GM23338 (cell line): ENCODE results near the gene IL21R. TPM values are rescaled to one million over a fixed set of nuclear protein-coding genes. Genes with fewer than 3 reads are reported as not detected.
"Not testable (repeated sequence)": the region's sequence is repeated elsewhere in the genome, so short reads cannot be mapped to it uniquely, and the experiment has no call there.

ENCODE experiments used
- ATAC-seq: fragments of 200-7000 bp; cut with Tn5 transposase; 3 replicates; pipeline ENCODE4 v1.9.1; 2020
- DNase-seq: peaks from one replicate; pipeline ENCODE4 v3.0.0-alpha.2; 2015; ENCODE audit warnings: low spot score
- H2AFZ ChIP-seq: fragments of 200-600 bp; sonication (generic); 2 replicates; pipeline ENCODE4 v1.8.0; 2016; ENCODE audit warnings: antibody characterized with exemption, mild to moderate bottlenecking, moderate library complexity
- H3F3A ChIP-seq: fragments of 200-600 bp; sonication (generic); replicated peaks from 2 replicates; pipeline ENCODE4 v1.8.0; 2017; ENCODE audit warnings: antibody characterized with exemption, mixed run types, low read depth
- H3K27ac ChIP-seq: fragments of 200-600 bp; sonication (generic); 2 replicates; pipeline ENCODE4 v1.6.1; 2016; ENCODE audit warnings: low read depth
- H3K27me3 ChIP-seq: fragments of 200-600 bp; sonication (generic); 2 replicates; pipeline ENCODE4 v1.8.0; 2016; ENCODE audit warnings: mild to moderate bottlenecking, mixed run types, moderate library complexity; ENCODE audit not compliant: insufficient read depth
- H3K36me3 ChIP-seq: fragments of 200-600 bp; sonication (generic); 2 replicates; pipeline ENCODE4 v1.8.0; 2016; ENCODE audit warnings: mild to moderate bottlenecking; ENCODE audit not compliant: insufficient read depth
- H3K4me1 ChIP-seq: fragments of 200-600 bp; sonication (generic); 2 replicates; pipeline ENCODE4 v1.8.0; 2016; ENCODE audit warnings: mild to moderate bottlenecking, moderate library complexity; ENCODE audit not compliant: insufficient read depth
- H3K4me2 ChIP-seq: fragments of 200-600 bp; sonication (generic); 2 replicates; pipeline ENCODE4 v1.7.1; 2017; ENCODE audit warnings: mixed run types
- H3K4me3 ChIP-seq: fragments of 200-600 bp; sonication (generic); 2 replicates; pipeline ENCODE4 v1.6.1; 2016; ENCODE audit warnings: mixed run types
- H3K79me2 ChIP-seq: fragments of 200-600 bp; sonication (generic); replicated peaks from 2 replicates; pipeline ENCODE4 v1.8.0; 2017; ENCODE audit warnings: mild to moderate bottlenecking; ENCODE audit not compliant: insufficient read depth
- H3K9me2 ChIP-seq: fragments of 200-600 bp; sonication (generic); 2 replicates; pipeline ENCODE4 v1.8.0; 2017; ENCODE audit not compliant: insufficient read depth
- H4K20me1 ChIP-seq: fragments of 200-600 bp; sonication (generic); replicated peaks from 2 replicates; pipeline ENCODE4 v1.8.0; 2017; ENCODE audit warnings: mild to moderate bottlenecking; ENCODE audit not compliant: insufficient read depth
- H3K27ac Mint-ChIP-seq: 2 replicates; pipeline ENCODE4 v1.8.0; 2020; ENCODE audit warnings: inconsistent platforms, mild to moderate bottlenecking, moderate library complexity, mixed read lengths
- H3K27me3 Mint-ChIP-seq: 3 replicates; pipeline ENCODE4 v1.8.0; 2022; ENCODE audit warnings: low read depth, mild to moderate bottlenecking, moderate library complexity, mixed read lengths, inconsistent platforms; ENCODE audit not compliant: insufficient read depth, poor library complexity
- H3K36me3 Mint-ChIP-seq: 3 replicates; pipeline ENCODE4 v1.8.0; 2021; ENCODE audit warnings: low read depth, mild to moderate bottlenecking, inconsistent platforms, moderate library complexity, mixed read lengths
- H3K4me1 Mint-ChIP-seq: 3 replicates; pipeline ENCODE4 v1.8.0; 2020; ENCODE audit warnings: mild to moderate bottlenecking, inconsistent platforms, mixed read lengths
- H3K4me3 Mint-ChIP-seq: 3 replicates; pipeline ENCODE4 v1.8.0; 2021; ENCODE audit warnings: moderate library complexity, mild to moderate bottlenecking, inconsistent platforms, mixed read lengths
- H3K9me3 Mint-ChIP-seq: 3 replicates; pipeline ENCODE4 v1.8.0; 2020; ENCODE audit warnings: moderate library complexity, mild to moderate bottlenecking, inconsistent platforms, mixed read lengths
- EZH2phosphoT487 ChIP-seq: fragments of 200-600 bp; sonication (generic); IDR thresholded peaks from one replicate; pipeline ENCODE4 v1.8.1; 2018; ENCODE audit warnings: antibody characterized with exemption; ENCODE audit not compliant: unreplicated experiment
- NANOG ChIP-seq: IDR thresholded peaks from 2 replicates; pipeline ENCODE4 v1.6.1; 2016; ENCODE audit warnings: antibody characterized with exemption, borderline replicate concordance
- STAT1 ChIP-seq: IDR thresholded peaks from one replicate; pipeline ENCODE4 v1.6.1; 2016; ENCODE audit warnings: antibody characterized with exemption; ENCODE audit not compliant: unreplicated experiment
- polyA plus RNA-seq: library from polyadenylated mRNA; unstranded; fragments of >200 nt; fragmentation: Nextera tagmentation; extraction: Ambion mirVana; gene quantifications from 2 replicates; pipeline ENCODE4 v1.2.1, GENCODE V29; 2016
- total RNA-seq: library from RNA; depleted of rRNA; stranded (reverse); fragments of >200 nt; shearing (Covaris generic); gene quantifications from 2 replicates; pipeline ENCODE4 v1.2.3, GENCODE V29; 2014
- TF ChIP-seq, protein P1 (sequence below): fragments of 250-450 bp; sonication (Bioruptor Pico); IDR thresholded peaks from 2 replicates; pipeline ENCODE4 v1.5.0; 2020; ENCODE audit warnings: mild to moderate bottlenecking, moderate library complexity
- TF ChIP-seq, protein P2 (sequence below), 2 experiments: fragments of 200-600 bp in 1 of 2; sonication (generic) in 1 of 2; conservative IDR thresholded peaks; 2 replicates each; pipeline versions ENCODE4 v1.5.1 to v1.6.1; 2016 to 2017; ENCODE audit warnings: antibody characterized with exemption in 2 of 2, low read depth in 2 of 2, mild to moderate bottlenecking in 2 of 2, moderate library complexity in 1 of 2

Gene IL21R
- total and polyA plus RNA-seq, 2 experiments from 2014 or later = 0.42 to 2.6 TPM

DNA sequence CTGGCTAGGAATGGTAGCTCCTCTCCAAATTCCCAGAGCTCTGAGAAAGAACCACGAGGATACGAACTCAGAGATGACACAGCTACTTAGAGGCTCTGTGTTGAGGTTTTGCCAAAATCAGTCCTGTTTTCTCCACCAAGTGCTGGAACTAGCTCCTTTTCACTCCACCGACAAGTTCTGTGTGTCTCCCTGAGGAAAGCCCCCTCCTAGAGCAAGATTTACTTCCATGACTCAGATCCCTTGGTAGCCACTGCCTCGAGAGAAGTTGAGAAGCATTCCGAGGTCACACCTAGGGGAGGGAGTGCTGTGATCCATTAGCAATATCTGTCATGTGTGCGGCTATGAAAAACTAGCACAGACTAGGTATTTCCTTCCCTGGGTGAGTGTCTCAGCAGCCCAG lies 30.6 kb downstream of the IL21R start:
- Histone ChIP-seq H3K36me3 (no peaks in the 10 kb centered on the region), H3K4me3 (no peak overlapping the region), H3K9me2 (no peaks in the 10 kb centered on the region), H2AFZ (no peak overlapping the region), H3F3A (no peaks in the 10 kb centered on the region), H3K27ac (no peak overlapping the region), H4K20me1 (no peaks in the 10 kb centered on the region), H3K79me2 (no peaks in the 10 kb centered on the region), H3K4me1 (no peaks in the 10 kb centered on the region), H3K4me2 (no peak overlapping the region), H3K27me3 (no peaks in the 10 kb centered on the region)
- ATAC-seq = no peak
- Mint-ChIP-seq H3K4me3 (no peak overlapping the region), H3K9me3 (no peaks in the 10 kb centered on the region), H3K36me3 (no peaks in the 10 kb centered on the region), H3K27me3 (peaks cover 9% of the 10 kb centered on the region), H3K4me1 (no peaks in the 10 kb centered on the region), H3K27ac (no peak overlapping the region)
- no peak for TF ChIP-seq EZH2phosphoT487
- TF ChIP-seq NANOG = no peak
- TF ChIP-seq, protein P1, sequence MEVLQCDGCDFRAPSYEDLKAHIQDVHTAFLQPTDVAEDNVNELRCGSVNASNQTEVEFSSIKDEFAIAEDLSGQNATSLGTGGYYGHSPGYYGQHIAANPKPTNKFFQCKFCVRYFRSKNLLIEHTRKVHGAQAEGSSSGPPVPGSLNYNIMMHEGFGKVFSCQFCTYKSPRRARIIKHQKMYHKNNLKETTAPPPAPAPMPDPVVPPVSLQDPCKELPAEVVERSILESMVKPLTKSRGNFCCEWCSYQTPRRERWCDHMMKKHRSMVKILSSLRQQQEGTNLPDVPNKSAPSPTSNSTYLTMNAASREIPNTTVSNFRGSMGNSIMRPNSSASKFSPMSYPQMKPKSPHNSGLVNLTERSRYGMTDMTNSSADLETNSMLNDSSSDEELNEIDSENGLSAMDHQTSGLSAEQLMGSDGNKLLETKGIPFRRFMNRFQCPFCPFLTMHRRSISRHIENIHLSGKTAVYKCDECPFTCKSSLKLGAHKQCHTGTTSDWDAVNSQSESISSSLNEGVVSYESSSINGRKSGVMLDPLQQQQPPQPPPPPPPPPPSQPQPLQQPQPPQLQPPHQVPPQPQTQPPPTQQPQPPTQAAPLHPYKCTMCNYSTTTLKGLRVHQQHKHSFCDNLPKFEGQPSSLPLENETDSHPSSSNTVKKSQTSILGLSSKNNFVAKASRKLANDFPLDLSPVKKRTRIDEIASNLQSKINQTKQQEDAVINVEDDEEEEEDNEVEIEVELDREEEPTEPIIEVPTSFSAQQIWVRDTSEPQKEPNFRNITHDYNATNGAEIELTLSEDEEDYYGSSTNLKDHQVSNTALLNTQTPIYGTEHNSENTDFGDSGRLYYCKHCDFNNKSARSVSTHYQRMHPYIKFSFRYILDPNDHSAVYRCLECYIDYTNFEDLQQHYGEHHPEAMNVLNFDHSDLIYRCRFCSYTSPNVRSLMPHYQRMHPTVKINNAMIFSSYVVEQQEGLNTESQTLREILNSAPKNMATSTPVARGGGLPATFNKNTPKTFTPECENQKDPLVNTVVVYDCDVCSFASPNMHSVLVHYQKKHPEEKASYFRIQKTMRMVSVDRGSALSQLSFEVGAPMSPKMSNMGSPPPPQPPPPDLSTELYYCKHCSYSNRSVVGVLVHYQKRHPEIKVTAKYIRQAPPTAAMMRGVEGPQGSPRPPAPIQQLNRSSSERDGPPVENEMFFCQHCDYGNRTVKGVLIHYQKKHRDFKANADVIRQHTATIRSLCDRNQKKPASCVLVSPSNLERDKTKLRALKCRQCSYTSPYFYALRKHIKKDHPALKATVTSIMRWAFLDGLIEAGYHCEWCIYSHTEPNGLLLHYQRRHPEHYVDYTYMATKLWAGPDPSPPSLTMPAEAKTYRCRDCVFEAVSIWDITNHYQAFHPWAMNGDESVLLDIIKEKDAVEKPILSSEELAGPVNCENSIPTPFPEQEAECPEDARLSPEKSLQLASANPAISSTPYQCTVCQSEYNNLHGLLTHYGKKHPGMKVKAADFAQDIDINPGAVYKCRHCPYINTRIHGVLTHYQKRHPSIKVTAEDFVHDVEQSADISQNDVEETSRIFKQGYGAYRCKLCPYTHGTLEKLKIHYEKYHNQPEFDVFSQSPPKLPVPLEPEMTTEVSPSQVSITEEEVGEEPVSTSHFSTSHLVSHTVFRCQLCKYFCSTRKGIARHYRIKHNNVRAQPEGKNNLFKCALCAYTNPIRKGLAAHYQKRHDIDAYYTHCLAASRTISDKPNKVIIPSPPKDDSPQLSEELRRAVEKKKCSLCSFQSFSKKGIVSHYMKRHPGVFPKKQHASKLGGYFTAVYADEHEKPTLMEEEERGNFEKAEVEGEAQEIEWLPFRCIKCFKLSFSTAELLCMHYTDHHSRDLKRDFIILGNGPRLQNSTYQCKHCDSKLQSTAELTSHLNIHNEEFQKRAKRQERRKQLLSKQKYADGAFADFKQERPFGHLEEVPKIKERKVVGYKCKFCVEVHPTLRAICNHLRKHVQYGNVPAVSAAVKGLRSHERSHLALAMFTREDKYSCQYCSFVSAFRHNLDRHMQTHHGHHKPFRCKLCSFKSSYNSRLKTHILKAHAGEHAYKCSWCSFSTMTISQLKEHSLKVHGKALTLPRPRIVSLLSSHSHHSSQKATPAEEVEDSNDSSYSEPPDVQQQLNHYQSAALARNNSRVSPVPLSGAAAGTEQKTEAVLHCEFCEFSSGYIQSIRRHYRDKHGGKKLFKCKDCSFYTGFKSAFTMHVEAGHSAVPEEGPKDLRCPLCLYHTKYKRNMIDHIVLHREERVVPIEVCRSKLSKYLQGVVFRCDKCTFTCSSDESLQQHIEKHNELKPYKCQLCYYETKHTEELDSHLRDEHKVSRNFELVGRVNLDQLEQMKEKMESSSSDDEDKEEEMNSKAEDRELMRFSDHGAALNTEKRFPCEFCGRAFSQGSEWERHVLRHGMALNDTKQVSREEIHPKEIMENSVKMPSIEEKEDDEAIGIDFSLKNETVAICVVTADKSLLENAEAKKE (CRISPR knock-in tag) = no peak
- TF ChIP-seq, protein P2, sequence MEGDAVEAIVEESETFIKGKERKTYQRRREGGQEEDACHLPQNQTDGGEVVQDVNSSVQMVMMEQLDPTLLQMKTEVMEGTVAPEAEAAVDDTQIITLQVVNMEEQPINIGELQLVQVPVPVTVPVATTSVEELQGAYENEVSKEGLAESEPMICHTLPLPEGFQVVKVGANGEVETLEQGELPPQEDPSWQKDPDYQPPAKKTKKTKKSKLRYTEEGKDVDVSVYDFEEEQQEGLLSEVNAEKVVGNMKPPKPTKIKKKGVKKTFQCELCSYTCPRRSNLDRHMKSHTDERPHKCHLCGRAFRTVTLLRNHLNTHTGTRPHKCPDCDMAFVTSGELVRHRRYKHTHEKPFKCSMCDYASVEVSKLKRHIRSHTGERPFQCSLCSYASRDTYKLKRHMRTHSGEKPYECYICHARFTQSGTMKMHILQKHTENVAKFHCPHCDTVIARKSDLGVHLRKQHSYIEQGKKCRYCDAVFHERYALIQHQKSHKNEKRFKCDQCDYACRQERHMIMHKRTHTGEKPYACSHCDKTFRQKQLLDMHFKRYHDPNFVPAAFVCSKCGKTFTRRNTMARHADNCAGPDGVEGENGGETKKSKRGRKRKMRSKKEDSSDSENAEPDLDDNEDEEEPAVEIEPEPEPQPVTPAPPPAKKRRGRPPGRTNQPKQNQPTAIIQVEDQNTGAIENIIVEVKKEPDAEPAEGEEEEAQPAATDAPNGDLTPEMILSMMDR (conservative IDR thresholded peaks at IDR 0.05; ENCODE audit: low read depth in 2 of 2) = no peak
- TF ChIP-seq STAT1 = no peak
- no peak for DNase-seq

DNA sequence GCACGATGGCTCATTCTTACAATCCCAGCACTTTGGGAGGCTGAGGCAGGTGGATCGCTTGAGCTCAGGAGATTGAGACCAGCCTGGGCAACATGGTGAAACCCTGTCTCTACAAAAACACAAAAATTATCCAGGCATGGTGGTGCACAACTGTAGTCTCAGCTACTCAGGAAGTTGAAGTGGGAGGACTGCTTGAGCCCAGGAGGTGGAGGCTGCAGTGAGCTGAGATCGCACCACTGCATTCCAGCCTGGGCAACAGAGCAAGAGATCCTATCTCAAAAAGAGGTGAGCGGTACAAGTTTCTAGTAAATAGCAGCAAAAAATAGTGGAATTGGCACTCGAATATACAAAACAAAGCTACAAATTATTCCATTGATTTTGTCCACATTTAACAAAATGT lies 31.2 kb downstream of the IL21R start:
- H3K79me2 ChIP-seq, H4K20me1 ChIP-seq, H3K27me3 ChIP-seq, H3K4me1 Mint-ChIP-seq, H3K4me2 ChIP-seq, DNase-seq, H3F3A ChIP-seq, H3K36me3 ChIP-seq, H3K4me3 Mint-ChIP-seq, H3K4me1 ChIP-seq, H3K27ac ChIP-seq, H3K9me2 ChIP-seq, ATAC-seq, H3K27me3 Mint-ChIP-seq, H3K4me3 ChIP-seq, H3K9me3 Mint-ChIP-seq, H3K36me3 Mint-ChIP-seq, H2AFZ ChIP-seq: not testable (repeated sequence)
- H3K27ac Mint-ChIP-seq = 0 out of 2 replicates have a peak overlapping the region, but pooled peaks have one; percentile 51
